Chondrocyte (in vitro differentiated cells): ENCODE measurements around the gene CIAO3. TPM values are rescaled to one million over a fixed set of nuclear protein-coding genes. Genes with fewer than 3 reads are reported as not detected.

Experiments
- DNase-seq: peaks from one replicate; pipeline ENCODE4 v3.0.0; 2021; ENCODE audit warnings: mixed read lengths, low spot score
- H3K27ac Mint-ChIP-seq: one replicate; pipeline ENCODE4 v1.8.0; 2021; ENCODE audit warnings: mild to moderate bottlenecking, moderate library complexity, mixed read lengths; ENCODE audit not compliant: unreplicated experiment
- H3K27me3 Mint-ChIP-seq: 2 replicates; pipeline ENCODE4 v1.8.0; 2021; ENCODE audit warnings: low read depth, mixed read lengths
- H3K36me3 Mint-ChIP-seq: 2 replicates; pipeline ENCODE4 v1.8.0; 2021; ENCODE audit warnings: low read depth, mixed read lengths
- H3K4me1 Mint-ChIP-seq: 2 replicates; pipeline ENCODE4 v1.8.0; 2021; ENCODE audit warnings: low read depth, mild to moderate bottlenecking, mixed read lengths
- H3K4me3 Mint-ChIP-seq: one replicate; pipeline ENCODE4 v1.8.0; 2021; ENCODE audit warnings: mild to moderate bottlenecking, moderate library complexity, mixed read lengths; ENCODE audit not compliant: unreplicated experiment
- H3K9me3 Mint-ChIP-seq: 2 replicates; pipeline ENCODE4 v1.8.0; 2021; ENCODE audit warnings: low read depth, mixed read lengths
- CTCF ChIP-seq: fragments of 200-600 bp; sonication (generic); IDR thresholded peaks from 2 replicates; pipeline ENCODE4 v1.5.0; 2021; ENCODE audit warnings: antibody characterized with exemption, mild to moderate bottlenecking, moderate library complexity
- total RNA-seq: library from RNA; stranded (reverse); gene quantifications from 3 replicates; pipeline ENCODE4 v1.2.1, GENCODE V29; 2021

CIAO3 gene
- total RNA-seq, 1 donor from 2014 or later: 22.1 TPM

- Mint-ChIP-seq H3K27ac (no peak overlapping the region), H3K4me3 (no peak overlapping the region), H3K9me3 (no peaks in the 10 kb centered on the region), H3K4me1 (peaks cover 3% of the 10 kb centered on the region), H3K27me3 (no peaks in the 10 kb centered on the region), H3K36me3 (peaks cover 3% of the 10 kb centered on the region)
- TF ChIP-seq CTCF: no peak
- no peak for DNase-seq
Observed at GRCh38 chr16:730666-731509, 9.9 kb downstream of the CIAO3 start.

- no peak for TF ChIP-seq CTCF
- Mint-ChIP-seq H3K36me3 (no peaks in the 10 kb centered on the region), H3K9me3 (no peaks in the 10 kb centered on the region), H3K4me3 (no peak overlapping the region), H3K27ac (no peak overlapping the region), H3K4me1 (peaks cover 3% of the 10 kb centered on the region), H3K27me3 (no peaks in the 10 kb centered on the region)
- no peak for DNase-seq
Observed at GRCh38 chr16:729768-730665, 10.8 kb downstream of the CIAO3 start.

GRCh38 chr16:728890-729744 lies 11.7 kb downstream of the CIAO3 start:
- TF ChIP-seq CTCF: no peak
- Mint-ChIP-seq H3K27me3 (no peaks in the 10 kb centered on the region), H3K4me1 (peaks cover 3% of the 10 kb centered on the region), H3K4me3 (no peak overlapping the region), H3K27ac (no peak overlapping the region), H3K36me3 (no peaks in the 10 kb centered on the region), H3K9me3 (no peaks in the 10 kb centered on the region)
- no peak for DNase-seq

- H3K4me1 Mint-ChIP-seq: peaks cover 3% of the 10 kb centered on the region
- DNase-seq: no peak
- H3K9me3 Mint-ChIP-seq: no peaks in the 10 kb centered on the region
Observed at GRCh38 chr16:728131-728889, 12.5 kb downstream of the CIAO3 start.

More at GRCh38 chr16:728131-728889, 12.5 kb downstream of the CIAO3 start:
- H3K27ac Mint-ChIP-seq: no peak overlapping the region
- H3K4me3 Mint-ChIP-seq: peak overlapping the region; percentile 60
- no peaks in the 10 kb centered on the region for H3K27me3 Mint-ChIP-seq
- no peak for TF ChIP-seq CTCF
- no peaks in the 10 kb centered on the region for H3K36me3 Mint-ChIP-seq
